ENCODE results near the gene MBD3L3. TPM values are rescaled to one million over a fixed set of nuclear protein-coding genes. Genes with fewer than 3 reads are reported as not detected.

The MBD3L3 gene
- total and polyA plus RNA-seq, 9 of the 15 experiments (the other 6 are each of a cell fraction or from before 2014, with no cell fraction given): not detected

DNA sequence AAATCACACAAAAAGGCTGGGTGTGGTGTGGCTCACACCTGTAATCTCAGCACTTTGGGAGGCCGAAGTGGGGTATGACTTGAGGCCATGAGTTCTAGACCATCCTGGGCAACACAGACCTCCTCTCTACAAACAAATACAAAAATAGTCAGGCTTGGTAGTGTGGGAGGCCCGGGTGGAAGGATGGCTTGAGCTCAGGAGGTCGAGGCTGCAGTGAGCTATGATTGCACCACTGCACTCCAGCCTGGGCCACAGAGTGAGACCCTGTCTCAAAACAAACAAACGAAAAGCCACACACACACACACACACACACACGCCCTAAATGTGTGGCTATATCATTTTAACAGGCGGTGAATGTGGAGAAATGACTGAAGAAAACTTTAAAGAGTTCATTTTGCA, 10.1 kb upstream of the MBD3L3 start:
- Histone ChIP-seq H3K36me3 (ENCODE audit: control insufficient read depth, insufficient read depth, low read length) (peaks cover 24% of the 10 kb centered on the region), H4K20me1 (replicated peaks; ENCODE audit: control insufficient read depth, insufficient read depth, low read length) (no peaks in the 10 kb centered on the region), H3K4me2 (ENCODE audit: insufficient read depth, low read length) (peak overlapping the region; percentile 81), H2AFZ (ENCODE audit: low read depth, low read length) (peak overlapping the region; percentile 97), H3K4me3 (0 out of 2 replicates have a peak overlapping the region, but pooled peaks have one; percentile 98), H3K27me3 (ENCODE audit: control insufficient read depth in 2 of 2, insufficient read depth in 2 of 2, low read length in 2 of 2) (no peaks in the 10 kb centered on the region), H3K9me3 (replicated peaks; ENCODE audit: control insufficient read depth, insufficient read depth, low read depth, low read length) (no peaks in the 10 kb centered on the region), H3K27ac (ENCODE audit: extremely low read depth, low read depth, low read length) (no peak overlapping the region), H3K9ac (ENCODE audit: insufficient read depth in 1 of 2, low read depth in 2 of 2, low read length in 2 of 2) (no peak overlapping the region), H3K9me1 (ENCODE audit: control insufficient read depth, insufficient read depth, low read length) (no peaks in the 10 kb centered on the region), H3K4me1 (replicated peaks in 1 of 2; ENCODE audit: control insufficient read depth in 2 of 2, insufficient read depth in 2 of 2, low read length in 2 of 2) (peaks cover 3 to 8% of the 10 kb centered on the region in 2 experiments; a peak in 2 of 5 replicates), H3K79me2 (ENCODE audit: control insufficient read depth, insufficient read depth, low read length) (peaks cover 13% of the 10 kb centered on the region)
- in situ Hi-C loops (cut with MboI) (loop anchor here (5.0 kb wide), 1 partner anchor 41 kb away; no protein-coding TSS in a partner anchor), intact Hi-C loops (cut with micrococcal nuclease) (no loop called here)
- no peak for DNase-seq (ENCODE audit: extremely low read depth in 1 of 4, low spot score in 3 of 4)
- ChIA-PET CTCF (ENCODE audit: low intra/inter-chr PET ratio) (interaction anchor here (0.6 kb wide), 1 partner anchor 55 kb away, joined by 3 read pairs; no protein-coding TSS in a partner anchor), POLR2A (interaction anchor here (0.6 to 1.7 kb wide), 4 partner anchors 10 to 452 kb away, joined by 3 to 7 read pairs (median 6); no protein-coding TSS in a partner anchor)
- BruUV-seq (replicated peaks): no TSS peak
- FAIRE-seq: no peak
- TF ChIP-seq, protein P1, sequence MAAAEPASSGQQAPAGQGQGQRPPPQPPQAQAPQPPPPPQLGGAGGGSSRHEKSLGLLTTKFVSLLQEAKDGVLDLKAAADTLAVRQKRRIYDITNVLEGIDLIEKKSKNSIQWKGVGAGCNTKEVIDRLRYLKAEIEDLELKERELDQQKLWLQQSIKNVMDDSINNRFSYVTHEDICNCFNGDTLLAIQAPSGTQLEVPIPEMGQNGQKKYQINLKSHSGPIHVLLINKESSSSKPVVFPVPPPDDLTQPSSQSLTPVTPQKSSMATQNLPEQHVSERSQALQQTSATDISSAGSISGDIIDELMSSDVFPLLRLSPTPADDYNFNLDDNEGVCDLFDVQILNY (CRISPR knock-in tag; IDR thresholded peaks at IDR 0.05): no peak
- TF ChIP-seq PREB (CRISPR knock-in tag; IDR thresholded peaks at IDR 0.05): no peak
- no peak for TF ChIP-seq SMAD4 (CRISPR knock-in tag; conservative IDR thresholded peaks at IDR 0.05)
- no peak for TF ChIP-seq NFYB (IDR thresholded peaks at IDR 0.05; ENCODE audit: extremely low read depth, insufficient read length)
- TF ChIP-seq SMARCB1 (IDR thresholded peaks at IDR 0.05; ENCODE audit: insufficient read length, low read depth): no peak
- no peak for TF ChIP-seq RHOXF2B (CRISPR knock-in tag; conservative IDR thresholded peaks at IDR 0.05)
- no peak for TF ChIP-seq SMAD3 (CRISPR knock-in tag; conservative IDR thresholded peaks at IDR 0.05)
- TF ChIP-seq ERF (CRISPR knock-in tag; IDR thresholded peaks at IDR 0.05): no peak
- no peak for TF ChIP-seq CSDE1 (IDR thresholded peaks at IDR 0.05)
- TF ChIP-seq TEAD4 (IDR thresholded peaks at IDR 0.05; ENCODE audit: low read length): no peak
- no peak for TF ChIP-seq TEAD4 (CRISPR knock-in tag; IDR thresholded peaks at IDR 0.05; ENCODE audit: borderline replicate concordance)
- TF ChIP-seq, protein P2, sequence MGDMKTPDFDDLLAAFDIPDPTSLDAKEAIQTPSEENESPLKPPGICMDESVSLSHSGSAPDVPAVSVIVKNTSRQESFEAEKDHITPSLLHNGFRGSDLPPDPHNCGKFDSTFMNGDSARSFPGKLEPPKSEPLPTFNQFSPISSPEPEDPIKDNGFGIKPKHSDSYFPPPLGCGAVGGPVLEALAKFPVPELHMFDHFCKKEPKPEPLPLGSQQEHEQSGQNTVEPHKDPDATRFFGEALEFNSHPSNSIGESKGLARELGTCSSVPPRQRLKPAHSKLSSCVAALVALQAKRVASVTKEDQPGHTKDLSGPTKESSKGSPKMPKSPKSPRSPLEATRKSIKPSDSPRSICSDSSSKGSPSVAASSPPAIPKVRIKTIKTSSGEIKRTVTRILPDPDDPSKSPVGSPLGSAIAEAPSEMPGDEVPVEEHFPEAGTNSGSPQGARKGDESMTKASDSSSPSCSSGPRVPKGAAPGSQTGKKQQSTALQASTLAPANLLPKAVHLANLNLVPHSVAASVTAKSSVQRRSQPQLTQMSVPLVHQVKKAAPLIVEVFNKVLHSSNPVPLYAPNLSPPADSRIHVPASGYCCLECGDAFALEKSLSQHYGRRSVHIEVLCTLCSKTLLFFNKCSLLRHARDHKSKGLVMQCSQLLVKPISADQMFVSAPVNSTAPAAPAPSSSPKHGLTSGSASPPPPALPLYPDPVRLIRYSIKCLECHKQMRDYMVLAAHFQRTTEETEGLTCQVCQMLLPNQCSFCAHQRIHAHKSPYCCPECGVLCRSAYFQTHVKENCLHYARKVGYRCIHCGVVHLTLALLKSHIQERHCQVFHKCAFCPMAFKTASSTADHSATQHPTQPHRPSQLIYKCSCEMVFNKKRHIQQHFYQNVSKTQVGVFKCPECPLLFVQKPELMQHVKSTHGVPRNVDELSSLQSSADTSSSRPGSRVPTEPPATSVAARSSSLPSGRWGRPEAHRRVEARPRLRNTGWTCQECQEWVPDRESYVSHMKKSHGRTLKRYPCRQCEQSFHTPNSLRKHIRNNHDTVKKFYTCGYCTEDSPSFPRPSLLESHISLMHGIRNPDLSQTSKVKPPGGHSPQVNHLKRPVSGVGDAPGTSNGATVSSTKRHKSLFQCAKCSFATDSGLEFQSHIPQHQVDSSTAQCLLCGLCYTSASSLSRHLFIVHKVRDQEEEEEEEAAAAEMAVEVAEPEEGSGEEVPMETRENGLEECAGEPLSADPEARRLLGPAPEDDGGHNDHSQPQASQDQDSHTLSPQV (IDR thresholded peaks at IDR 0.05): no peak
- TF ChIP-seq KLF1 (tag; IDR thresholded peaks at IDR 0.05): no peak
- TF ChIP-seq BACH1 (tag; IDR thresholded peaks at IDR 0.05): no peak
- TF ChIP-seq ZNF507 (tag; conservative IDR thresholded peaks at IDR 0.05): no peak
- TF ChIP-seq KAT7 (CRISPR knock-in tag; IDR thresholded peaks at IDR 0.05; ENCODE audit: borderline replicate concordance): no peak
- TF ChIP-seq EHMT2 (IDR thresholded peaks at IDR 0.05): no peak
- no peak for TF ChIP-seq ZNF766 (CRISPR knock-in tag; conservative IDR thresholded peaks at IDR 0.05)
- no peak for TF ChIP-seq TFAM (CRISPR knock-in tag; conservative IDR thresholded peaks at IDR 0.05)
- TF ChIP-seq ZNF695 (CRISPR knock-in tag; IDR thresholded peaks at IDR 0.05): no peak
- 43% methylated on average over 6 of the region's 6 CpGs for WGBS (ENCODE audit: insufficient coverage, low coverage, missing lambda C conversion rate)
- no peak for ATAC-seq

Measured in K562 (cell line).